ENCODE measurements around the gene WDR62. TPM values are rescaled to one million over a fixed set of nuclear protein-coding genes. Genes with fewer than 3 reads are reported as not detected.

WDR62 gene
- polyA plus RNA-seq, 1 donor from 2014 or later = 0.35 TPM

GRCh38 chr19:36072081-36072480, 17.4 kb downstream of the WDR62 start:
- no peak overlapping the region for H3K4me3 ChIP-seq (ENCODE audit: low read length)
- H3K27ac ChIP-seq (ENCODE audit: low read length) = no peak overlapping the region
- H2AFZ ChIP-seq (ENCODE audit: low read depth, low read length) = no peak overlapping the region
- no peaks in the 10 kb centered on the region for H3K36me3 ChIP-seq (ENCODE audit: insufficient read depth, low read length)
- H3F3A ChIP-seq (ENCODE audit: insufficient read depth, low read length, poor library complexity, severe bottlenecking) = no peaks in the 10 kb centered on the region
- H3K4me2 ChIP-seq (ENCODE audit: low read length) = no peak overlapping the region
- H3K79me2 ChIP-seq (replicated peaks; ENCODE audit: insufficient read depth, low read length) = no peaks in the 10 kb centered on the region
- no peaks in the 10 kb centered on the region for H3K27me3 ChIP-seq (ENCODE audit: insufficient read depth, low read depth, low read length)
- no peaks in the 10 kb centered on the region for H3K9me2 ChIP-seq (ENCODE audit: insufficient read depth, low read length)
- no peaks in the 10 kb centered on the region for H4K20me1 ChIP-seq (ENCODE audit: insufficient read depth)
- H3K9me3 ChIP-seq (ENCODE audit: low read length) = no peaks in the 10 kb centered on the region
- TF ChIP-seq REST (IDR thresholded peaks at IDR 0.05; ENCODE audit: borderline replicate concordance) (no peak), POLR2AphosphoS5 (IDR thresholded peaks at IDR 0.05) (no peak), MXI1 (conservative IDR thresholded peaks at IDR 0.05; ENCODE audit: poor library complexity, severe bottlenecking) (no peak), SMC3 (conservative IDR thresholded peaks at IDR 0.05; ENCODE audit: poor library complexity) (no peak), TAF1 (IDR thresholded peaks at IDR 0.05; ENCODE audit: low read depth) (no peak), CTCF (IDR thresholded peaks at IDR 0.05; ENCODE audit: poor library complexity, severe bottlenecking) (no peak)
- no peak overlapping the region for H3K9ac ChIP-seq (ENCODE audit: low read length)

- Histone ChIP-seq H3K27me3 (ENCODE audit: insufficient read depth, low read depth, low read length) (no peaks in the 10 kb centered on the region), H3K27ac (ENCODE audit: low read length) (no peak overlapping the region), H3K9ac (ENCODE audit: low read length) (no peak overlapping the region), H3K79me2 (replicated peaks; ENCODE audit: insufficient read depth, low read length) (no peaks in the 10 kb centered on the region), H3K36me3 (ENCODE audit: insufficient read depth, low read length) (no peaks in the 10 kb centered on the region), H3F3A (ENCODE audit: insufficient read depth, low read length, poor library complexity, severe bottlenecking) (no peaks in the 10 kb centered on the region), H3K4me3 (ENCODE audit: low read length) (no peak overlapping the region), H3K9me3 (ENCODE audit: low read length) (no peaks in the 10 kb centered on the region), H4K20me1 (ENCODE audit: insufficient read depth) (no peaks in the 10 kb centered on the region), H3K4me2 (ENCODE audit: low read length) (no peak overlapping the region), H3K9me2 (ENCODE audit: insufficient read depth, low read length) (no peaks in the 10 kb centered on the region), H2AFZ (ENCODE audit: low read depth, low read length) (no peak overlapping the region)
- TF ChIP-seq CTCF (IDR thresholded peaks at IDR 0.05; ENCODE audit: poor library complexity, severe bottlenecking) (no peak), POLR2AphosphoS5 (IDR thresholded peaks at IDR 0.05) (no peak), SMC3 (conservative IDR thresholded peaks at IDR 0.05; ENCODE audit: poor library complexity) (no peak), REST (IDR thresholded peaks at IDR 0.05; ENCODE audit: borderline replicate concordance) (no peak), MXI1 (conservative IDR thresholded peaks at IDR 0.05; ENCODE audit: poor library complexity, severe bottlenecking) (no peak), RAD21 (conservative IDR thresholded peaks at IDR 0.05) (no peak), EP300 (conservative IDR thresholded peaks at IDR 0.05; ENCODE audit: poor library complexity, severe bottlenecking) (no peak), EZH2 (IDR thresholded peaks at IDR 0.05; ENCODE audit: borderline replicate concordance, insufficient read depth, low read length, poor library complexity, severe bottlenecking) (no peak), TAF1 (IDR thresholded peaks at IDR 0.05; ENCODE audit: low read depth) (no peak)
These were observed 18.6 kb downstream of the WDR62 start for GRCh38 chr19:36073121-36073876.

Data from neural cell (in vitro differentiated cells).